Measurements from ENCODE around the gene CLCA2.

- TF ChIP-seq, protein P1, sequence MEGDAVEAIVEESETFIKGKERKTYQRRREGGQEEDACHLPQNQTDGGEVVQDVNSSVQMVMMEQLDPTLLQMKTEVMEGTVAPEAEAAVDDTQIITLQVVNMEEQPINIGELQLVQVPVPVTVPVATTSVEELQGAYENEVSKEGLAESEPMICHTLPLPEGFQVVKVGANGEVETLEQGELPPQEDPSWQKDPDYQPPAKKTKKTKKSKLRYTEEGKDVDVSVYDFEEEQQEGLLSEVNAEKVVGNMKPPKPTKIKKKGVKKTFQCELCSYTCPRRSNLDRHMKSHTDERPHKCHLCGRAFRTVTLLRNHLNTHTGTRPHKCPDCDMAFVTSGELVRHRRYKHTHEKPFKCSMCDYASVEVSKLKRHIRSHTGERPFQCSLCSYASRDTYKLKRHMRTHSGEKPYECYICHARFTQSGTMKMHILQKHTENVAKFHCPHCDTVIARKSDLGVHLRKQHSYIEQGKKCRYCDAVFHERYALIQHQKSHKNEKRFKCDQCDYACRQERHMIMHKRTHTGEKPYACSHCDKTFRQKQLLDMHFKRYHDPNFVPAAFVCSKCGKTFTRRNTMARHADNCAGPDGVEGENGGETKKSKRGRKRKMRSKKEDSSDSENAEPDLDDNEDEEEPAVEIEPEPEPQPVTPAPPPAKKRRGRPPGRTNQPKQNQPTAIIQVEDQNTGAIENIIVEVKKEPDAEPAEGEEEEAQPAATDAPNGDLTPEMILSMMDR (IDR thresholded peaks at IDR 0.05; ENCODE audit: low read depth, low read length): no peak
- no peak for TF ChIP-seq EZH2phosphoT487 (IDR thresholded peaks at IDR 0.05; ENCODE audit: low read depth)
Measured at GRCh38 chr1:86389307-86389706, 34.7 kb upstream of the CLCA2 start.
